GM21717 (cell line): ENCODE measurements around the gene NAV3.

Experiments
- ATAC-seq: cut with Tn5 transposase; IDR thresholded peaks from one replicate; pipeline ENCODE4 v1.9.1; 2021; ENCODE audit warnings: mild to moderate bottlenecking, moderate library complexity; ENCODE audit not compliant: unreplicated experiment

Gene NAV3

DNA sequence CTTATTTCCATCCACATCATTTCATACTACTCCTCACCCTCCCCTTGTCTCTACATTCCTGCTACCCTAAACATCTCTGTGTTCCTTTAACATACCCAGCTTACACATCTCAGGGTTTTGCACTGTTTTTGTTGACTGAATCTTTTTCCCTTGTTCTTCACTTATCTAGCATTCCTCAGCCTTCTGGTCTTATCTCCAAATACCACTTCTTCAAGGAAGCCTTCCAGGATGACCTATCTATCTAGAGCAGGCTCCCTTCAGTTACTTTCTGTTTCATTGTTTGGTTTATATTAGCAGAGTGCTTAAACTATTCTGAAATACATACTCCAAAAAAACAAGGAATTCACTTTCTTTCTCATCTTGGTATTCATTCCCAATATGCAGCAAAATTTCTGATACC lies 353.1 kb downstream of the NAV3 start:
- ATAC-seq: no peak

DNA sequence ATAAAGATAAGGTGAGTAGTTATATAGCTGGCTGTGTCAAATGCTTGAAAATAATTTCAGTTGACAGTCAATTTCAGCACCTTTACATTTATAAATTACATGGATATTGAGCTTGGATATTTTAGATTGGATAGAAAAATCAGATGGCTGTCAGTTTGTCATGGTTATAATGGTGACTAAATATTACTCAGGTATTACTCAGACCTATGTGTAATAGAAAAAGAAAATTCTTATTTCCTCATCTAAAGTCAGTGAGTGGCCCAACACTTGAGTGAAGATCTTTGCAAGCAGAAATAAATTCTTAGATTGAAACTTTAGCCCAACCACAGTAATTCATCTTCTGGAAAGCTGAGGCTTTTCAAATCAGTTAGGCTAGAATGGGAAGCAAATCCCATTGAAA lies 354.4 kb downstream of the NAV3 start:
- ATAC-seq: no peak

DNA sequence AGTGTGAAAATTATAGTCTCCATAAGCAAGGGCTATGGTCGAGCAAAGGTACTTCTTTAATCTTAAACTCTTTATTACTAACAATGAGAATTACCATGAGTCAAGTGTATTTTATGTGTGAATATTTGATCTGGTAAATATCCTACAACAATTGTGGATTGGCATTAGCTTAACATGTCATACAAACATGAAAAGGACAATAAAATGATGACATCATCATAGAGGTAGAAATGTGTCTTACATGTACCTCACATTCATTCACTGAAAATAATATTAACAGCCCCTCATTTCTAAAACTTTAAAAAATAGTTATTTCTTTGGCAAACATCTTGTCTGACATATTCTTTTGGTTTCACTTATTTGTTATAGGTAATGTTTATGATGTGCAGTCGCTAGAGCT lies 355.0 kb downstream of the NAV3 start:
- ATAC-seq: no peak

DNA sequence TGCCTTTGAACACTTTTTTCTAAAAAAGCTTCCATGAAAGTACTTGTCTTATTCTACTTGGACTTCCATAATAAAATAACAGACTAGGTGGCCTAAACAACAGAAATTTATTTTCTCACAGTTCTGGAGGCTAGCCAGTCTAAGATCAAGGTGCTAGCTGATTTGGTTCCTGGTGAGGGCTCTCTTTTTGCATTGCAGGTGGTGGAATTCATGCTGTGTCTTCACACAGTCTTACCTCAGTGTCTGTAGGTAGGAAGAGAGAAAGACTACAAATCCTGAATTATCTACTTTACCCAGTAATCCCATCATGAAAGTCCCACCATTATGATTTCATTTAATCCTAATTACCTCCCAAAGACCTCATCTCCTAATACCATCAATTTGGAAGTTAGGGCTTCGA lies 356.0 kb downstream of the NAV3 start:
- no peak for ATAC-seq

DNA sequence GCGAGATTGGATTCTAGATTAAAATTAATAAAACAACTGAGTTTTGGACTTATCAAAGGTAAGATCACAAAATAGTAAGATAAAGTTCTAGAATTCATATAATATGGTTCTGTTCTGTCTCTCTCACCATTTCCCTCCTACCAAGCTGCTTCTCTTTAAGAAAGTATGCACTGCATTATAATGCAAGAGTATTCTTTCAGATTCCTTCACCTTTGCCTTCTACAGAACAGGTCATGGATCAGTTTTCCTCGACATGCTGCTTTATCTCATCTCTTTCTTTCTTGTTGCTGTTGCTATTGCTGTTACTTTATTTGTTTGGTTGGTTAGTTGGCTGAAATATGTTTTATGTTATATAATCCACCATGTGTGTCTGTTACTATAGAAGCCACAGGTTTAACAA lies 357.0 kb downstream of the NAV3 start:
- ATAC-seq: no peak

DNA sequence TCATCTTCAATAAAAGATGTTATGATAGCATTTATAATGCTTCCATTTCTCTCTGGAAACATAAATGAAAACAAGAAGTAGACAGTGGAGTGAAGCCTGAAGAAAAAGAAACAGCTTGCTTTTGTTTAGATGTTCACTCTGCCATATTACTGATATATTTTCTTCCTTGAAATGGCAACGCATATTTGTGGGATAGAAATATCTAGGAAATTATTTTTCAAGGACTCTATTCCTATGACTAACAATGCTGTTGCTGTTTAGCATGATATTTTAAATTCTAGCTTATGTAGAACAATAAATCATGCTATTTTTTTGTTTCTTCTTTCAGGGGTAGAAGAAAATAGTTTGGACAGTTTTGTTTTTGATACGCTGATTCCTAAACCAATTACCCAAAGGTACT lies 359.0 kb downstream of the NAV3 start:
- ATAC-seq: no peak

DNA sequence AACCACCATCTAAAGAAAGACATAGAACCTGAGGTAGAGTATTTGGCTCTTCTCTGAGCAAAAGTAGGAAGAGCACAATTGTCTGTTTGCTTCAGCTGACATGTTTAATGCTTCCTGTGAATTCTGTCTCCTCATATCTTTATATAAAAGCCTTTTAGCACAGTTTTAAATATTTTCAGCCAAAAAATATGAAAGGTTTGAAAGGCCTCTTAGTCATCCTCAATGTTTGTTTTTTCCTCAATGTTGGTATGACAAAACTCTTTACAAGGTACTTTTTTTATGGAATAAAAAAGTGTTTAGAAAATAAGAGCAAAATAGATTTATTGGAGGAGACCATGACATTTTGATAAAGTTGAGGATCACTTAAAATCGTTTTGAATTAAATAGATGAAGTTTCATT lies 360.9 kb downstream of the NAV3 start:
- ATAC-seq: no peak

DNA sequence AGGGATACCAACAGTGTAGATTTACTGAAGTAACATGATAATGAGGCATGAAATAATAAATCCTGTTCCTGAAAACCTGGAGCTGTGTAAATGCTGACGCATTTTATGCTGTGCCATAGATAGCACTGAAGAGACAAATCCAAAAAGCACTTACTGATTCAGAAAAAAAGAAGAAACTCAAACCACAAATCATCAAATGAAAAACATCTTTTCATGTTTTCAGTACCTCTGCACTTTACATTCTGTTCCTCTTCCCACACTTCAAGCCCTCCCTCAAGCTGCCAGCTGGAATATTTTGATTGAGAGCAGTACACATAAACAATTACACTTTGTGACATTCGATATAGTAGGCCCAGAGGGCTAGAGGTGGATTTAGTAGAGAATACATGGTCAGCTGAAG lies 362.3 kb downstream of the NAV3 start:
- no peak for ATAC-seq

DNA sequence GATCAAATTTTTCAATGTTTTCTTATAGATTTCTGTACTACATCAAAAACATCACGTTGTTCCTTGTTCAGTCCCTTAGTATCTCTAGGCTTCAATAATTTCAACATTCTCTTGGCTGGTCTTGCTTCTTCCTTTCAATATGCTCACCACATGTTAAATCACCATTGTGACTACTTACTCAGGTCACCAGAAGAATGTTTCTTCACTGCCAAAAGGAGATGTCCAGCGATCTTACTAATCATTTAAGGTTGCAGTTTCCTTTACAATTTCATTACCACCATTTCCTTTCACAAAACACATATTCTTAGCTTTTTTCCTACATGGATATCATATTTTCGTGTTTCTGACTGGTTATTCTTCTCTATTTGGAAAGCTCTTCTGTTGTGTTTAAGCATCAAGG lies 363.8 kb downstream of the NAV3 start:
- ATAC-seq: no peak

DNA sequence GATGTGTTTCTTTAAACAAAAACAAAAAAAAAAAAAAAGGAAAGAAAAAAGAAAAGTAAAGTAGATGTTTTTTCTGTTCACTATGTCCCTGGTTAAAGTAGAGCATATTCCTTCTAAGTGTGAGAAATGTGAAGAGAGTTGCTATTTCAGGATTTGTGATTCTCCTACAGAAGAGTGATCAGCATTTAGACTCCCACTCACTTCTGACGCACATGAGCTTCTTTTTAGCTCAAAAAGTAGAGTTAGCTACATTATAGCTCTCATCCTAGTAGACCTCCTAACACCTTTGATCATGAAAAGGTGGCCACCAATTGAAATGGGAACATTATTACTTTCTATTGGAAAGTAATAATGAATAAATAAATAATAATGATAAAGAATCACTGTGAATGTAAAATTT lies 368.2 kb downstream of the NAV3 start:
- no peak for ATAC-seq

DNA sequence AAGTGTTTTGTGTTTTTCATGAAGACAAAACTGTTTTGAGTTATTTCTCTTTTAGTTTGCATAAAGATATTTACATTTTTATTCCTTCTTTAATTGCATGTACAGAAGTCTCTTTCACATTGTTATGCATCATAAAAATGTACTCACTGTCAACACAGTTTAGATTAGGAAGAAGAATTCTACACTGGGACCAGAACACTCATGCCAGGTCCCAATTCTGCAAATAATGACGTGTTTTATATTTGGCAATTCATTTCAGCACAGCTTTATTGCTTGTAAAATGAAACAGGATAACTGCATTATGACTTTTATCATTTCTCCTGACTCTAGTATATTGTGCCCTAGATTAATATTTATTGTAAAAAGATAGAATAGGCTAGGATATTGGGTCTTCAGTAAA lies 369.2 kb downstream of the NAV3 start:
- no peak for ATAC-seq

DNA sequence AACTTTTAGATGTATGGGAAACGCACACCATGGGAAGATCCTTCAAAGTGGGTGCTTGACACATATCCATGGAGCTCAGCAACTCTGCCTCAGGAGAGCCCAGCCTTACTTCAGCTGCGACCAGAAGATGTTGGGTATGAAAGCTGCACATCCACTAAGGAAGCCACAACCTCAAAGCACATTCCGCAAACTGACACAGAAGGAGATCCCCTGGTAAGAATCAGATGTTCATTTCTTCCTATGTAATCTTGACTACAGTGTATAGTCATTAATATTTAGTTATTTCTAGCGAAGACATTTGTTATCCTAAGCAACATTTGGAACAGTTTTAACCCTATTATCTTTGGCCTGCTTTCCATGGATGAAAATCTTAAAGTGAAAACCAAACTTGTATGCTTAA lies 374.2 kb downstream of the NAV3 start:
- no peak for ATAC-seq

DNA sequence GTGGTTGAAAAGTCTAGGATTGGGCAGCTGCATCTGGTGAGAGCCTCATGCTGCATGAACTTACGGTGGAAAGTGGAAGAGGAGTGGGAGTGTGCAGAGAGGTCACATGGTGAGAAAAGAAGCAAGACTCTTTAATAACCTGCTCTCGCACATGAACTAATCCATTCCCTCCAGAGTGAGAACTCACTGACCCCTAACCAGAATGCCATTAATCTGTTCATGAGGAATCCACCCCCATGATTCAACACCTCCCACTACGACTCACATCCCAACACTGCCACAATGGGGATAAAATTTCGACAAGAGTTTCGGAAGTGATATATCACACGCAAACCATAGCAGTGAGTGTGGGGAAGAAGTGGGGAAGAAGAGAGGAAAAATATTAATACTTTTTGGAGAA lies 377.4 kb downstream of the NAV3 start:
- ATAC-seq: no peak

DNA sequence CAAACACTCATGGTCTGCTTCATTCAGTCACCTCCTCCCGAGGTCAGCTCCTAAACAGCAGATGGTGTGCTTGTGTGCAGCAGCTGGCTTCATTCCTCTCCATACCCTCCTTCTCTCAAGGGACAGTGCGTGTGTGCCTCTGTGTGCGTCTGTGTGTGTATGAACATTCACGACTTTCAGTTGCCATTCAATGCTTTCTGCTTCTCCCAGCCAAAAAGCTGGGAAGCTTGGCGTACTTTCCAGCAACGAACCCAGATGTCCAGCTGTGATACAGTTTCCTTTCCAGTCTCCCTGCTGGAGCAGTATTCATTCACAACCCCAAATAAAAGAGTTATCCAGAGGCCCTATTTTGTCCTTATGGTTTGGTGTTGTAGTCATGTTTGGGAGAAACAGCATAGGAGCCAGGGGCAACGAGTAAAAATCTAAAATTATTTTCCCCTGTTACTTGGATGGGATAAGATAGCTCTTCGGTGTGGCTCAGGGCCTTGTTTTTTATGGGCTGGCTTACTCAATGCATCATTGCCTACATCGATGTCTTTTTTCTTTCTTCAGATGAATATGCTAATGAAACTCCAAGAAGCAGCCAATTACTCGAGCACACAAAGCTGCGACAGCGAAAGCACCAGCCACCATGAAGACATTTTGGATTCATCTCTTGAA lies 379.3 kb downstream of the NAV3 start:
- no peak for ATAC-seq

DNA sequence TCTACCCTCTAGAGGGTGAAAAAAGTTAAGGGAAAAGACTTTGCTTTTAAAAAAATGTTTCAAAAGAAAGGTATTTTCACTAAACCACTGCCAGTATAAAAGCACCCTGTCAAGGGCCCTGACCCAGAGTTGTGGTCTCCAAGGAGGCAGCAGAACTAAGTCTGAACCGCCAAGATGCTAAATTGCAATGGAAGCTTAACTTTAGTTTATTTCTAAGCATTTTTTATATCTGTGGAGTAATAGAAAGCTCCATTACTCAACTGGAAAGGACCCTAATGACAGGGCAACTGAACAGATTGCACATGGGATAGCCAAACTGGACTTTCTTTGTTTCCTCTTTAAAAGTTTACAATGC lies 379.8 kb downstream of the NAV3 start:
- no peak for ATAC-seq

DNA sequence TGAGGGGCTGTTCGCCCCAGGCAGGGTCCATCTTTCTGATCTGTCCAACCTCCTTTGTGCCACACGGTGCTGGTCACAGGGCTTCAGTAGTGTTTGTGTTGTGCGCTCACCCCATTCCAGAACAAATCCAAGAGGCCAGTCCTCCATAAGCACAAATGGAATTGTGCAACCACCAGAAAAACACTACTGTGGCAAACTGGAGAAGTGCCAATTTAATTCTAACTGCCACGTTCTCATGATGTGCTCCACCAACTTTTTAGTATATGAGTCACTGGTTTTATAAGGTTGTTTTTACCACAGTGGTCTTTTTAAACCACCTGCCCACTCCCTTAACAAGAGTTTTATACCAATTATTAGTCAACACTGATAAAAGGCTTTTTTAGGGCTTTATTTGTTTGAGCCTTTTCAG lies 380.2 kb downstream of the NAV3 start:
- no peak for ATAC-seq

DNA sequence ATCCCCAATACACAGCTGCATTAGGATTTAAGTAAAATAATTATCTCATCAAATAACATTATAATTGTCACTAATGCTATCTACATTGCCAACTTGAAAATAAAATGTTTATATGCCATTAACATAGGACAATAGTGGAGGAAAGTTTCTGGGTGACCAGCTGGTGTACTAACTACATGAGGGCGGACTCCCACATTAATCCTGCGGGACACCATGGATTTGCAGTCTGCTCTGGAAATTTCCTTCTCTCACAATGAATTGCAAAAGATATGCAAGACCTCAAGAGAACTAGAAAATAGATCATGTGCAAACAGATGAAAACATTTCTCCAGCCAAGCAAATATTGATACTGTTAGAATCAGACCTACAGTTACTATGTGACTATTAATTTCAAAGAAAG lies 390.1 kb downstream of the NAV3 start:
- ATAC-seq: no peak

DNA sequence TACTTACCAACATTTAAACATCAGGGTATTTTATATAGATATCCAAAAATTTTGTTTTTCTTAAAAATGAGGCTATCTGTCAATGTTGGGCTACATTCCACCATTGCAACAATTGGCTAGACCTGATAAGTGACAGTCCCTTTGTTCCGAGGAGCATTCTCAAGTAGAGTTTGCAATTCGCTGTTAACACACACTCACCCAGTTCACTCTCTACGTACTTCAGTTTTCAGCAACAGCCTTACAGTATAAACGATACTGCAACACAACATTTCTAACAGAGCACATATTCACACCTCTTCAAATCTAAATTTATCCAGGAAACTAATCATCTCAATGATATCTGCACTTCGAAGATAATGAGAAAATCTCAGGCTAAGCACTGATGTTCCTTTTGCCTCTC lies 393.5 kb downstream of the NAV3 start:
- ATAC-seq: no peak

DNA sequence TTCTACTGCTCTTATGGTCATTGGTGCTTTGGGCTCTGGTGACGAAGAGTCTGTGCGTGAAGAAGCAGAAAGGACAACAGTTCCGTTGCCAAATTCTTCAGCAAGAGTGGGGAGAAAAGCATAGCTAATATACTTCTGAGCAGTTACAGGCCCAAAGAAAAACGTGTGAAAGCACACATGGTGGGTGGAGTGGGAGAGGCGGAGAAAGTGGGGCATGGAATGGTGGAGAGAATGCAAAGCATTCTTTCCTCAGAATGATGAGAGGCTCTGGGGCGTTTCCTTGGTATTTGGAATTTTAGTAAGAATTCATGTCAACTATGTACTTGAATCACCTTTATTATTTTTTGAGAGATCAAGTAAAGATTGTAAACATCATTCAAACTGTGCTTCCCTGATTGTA lies 396.1 kb downstream of the NAV3 start:
- ATAC-seq: no peak

DNA sequence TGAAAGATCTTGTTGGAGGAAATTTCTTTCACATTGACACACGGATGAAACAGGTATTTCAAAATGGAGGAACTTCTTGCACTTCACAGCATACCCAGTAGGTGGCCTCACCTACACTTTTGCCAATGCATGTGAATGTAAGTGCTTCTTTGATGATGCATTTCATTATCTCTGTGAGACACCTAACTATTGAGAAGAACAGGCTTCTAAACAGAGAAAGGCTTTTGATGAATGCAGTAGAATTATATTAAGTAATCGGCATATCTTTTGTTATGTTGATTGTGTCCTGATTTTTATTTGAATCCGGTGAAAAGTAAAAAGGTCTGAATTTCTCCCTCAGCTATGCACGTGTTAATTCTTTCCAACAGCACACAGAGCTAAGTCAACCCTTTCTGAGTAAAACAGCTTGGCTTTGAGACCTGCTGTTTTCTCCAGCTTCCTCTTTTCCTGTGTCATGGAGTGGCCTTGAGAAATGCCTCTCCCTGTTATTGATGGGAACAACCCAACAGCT lies 399.0 kb downstream of the NAV3 start:
- ATAC-seq: peak; percentile 93

DNA sequence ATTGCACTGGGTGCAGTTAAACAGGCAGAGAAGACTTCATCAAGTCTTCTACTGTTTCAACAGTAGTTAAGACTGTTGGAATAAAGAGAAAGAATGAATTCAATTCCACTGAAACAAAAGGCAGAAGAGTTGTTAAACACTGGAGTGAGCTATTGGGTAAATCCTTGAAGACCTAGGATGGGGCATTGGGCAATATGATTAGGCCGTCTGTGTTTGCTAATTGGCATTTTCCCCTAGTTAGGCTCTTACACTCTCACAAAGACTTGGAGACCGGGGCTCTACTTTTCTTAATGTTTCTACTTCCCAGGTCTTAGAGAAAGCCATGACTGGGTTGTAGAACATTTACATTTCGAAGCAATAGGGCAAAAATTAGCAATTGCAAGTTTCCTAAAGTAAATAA lies 402.1 kb downstream of the NAV3 start:
- ATAC-seq: no peak

DNA sequence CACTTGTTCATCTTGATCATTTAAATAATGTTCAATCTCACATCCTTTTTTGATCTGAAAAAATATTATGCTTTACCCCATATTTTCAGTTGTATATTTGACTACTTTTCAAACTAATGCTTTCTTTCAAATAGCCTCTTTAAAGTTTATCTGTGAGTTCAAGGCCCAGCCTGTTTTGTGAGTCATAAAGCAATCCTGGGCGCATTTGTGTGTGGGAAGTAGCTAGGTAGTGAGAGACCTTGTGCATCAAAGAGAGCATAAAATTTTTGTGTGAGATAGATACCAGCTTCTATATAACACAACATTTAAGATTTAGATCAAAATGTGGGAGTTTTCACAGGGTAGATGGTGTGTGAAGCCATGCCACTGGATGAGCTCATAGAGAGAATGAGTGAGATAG lies 405.6 kb downstream of the NAV3 start:
- no peak for ATAC-seq

DNA sequence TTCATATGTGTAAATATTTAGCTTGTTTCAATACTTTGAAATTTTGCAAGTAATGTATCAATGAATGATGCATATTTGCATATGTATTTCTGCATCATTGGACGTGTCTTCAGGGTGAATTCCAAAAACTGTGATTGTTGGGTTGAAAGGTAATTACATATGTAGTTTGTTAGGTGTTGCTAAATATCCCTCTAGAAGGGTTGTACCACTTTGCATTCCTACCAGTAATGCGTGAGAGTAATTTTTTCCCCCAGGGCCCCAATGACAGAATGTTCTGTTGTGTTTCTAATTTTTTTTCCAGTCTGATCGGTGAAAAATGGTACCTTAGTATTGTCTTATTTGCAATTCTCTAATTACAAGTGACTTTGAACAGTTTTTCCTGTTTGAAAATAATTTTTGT lies 408.9 kb downstream of the NAV3 start:
- no peak for ATAC-seq

DNA sequence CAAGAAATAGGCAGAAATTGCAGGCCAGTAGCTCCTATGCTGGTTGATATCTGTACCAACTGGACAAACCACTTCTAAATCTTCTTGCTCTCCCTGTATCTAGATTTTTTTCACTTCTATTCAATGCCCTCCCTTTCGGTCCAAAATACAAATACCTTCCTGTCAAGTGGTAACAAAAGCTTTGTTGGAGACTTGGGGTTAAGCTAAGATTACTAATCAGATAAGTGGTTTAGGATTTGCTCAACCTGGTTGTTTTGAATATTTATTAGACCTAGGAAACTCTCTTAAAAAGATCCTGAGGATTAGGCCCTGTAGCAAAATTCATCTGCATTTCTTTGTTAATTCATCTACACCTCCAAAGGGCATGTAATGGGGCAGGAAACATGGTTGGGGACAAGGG lies 410.1 kb downstream of the NAV3 start:
- no peak for ATAC-seq
